Fibroblast of peridontal ligament (primary cell): ENCODE measurements around the gene TMEM184A.

Experiments
- DNase-seq: peaks from one replicate; pipeline ENCODE4 v3.0.0-alpha.2; 2010; ENCODE audit errors: extremely low read depth

TMEM184A gene

GRCh38 chr7:1555813-1556543, at the start of gene TMEM184A:
TSS of gene TMEM184A (minus strand) at chr7:1556205. CDS start at chr7:1555484, 721 bp downstream.
- DNase-seq = no peak

- no peak for DNase-seq
These were observed 48.4 kb upstream of the TMEM184A start for GRCh38 chr7:1604383-1604782.

GRCh38 chr7:1603346-1604225, 47.6 kb upstream of the TMEM184A start:
- no peak for DNase-seq

GRCh38 chr7:1602386-1602785, 46.4 kb upstream of the TMEM184A start:
- DNase-seq = no peak

- DNase-seq = no peak
These were observed 46.0 kb upstream of the TMEM184A start for GRCh38 chr7:1601956-1602355.

- DNase-seq = no peak
These were observed 43.8 kb upstream of the TMEM184A start for GRCh38 chr7:1599640-1600395.

GRCh38 chr7:1598961-1599639, 43.1 kb upstream of the TMEM184A start:
- no peak for DNase-seq

- DNase-seq = no peak
These were observed 42.3 kb upstream of the TMEM184A start for GRCh38 chr7:1598286-1598685.

- DNase-seq = no peak
These were observed 41.8 kb upstream of the TMEM184A start for GRCh38 chr7:1597791-1598190.

- no peak for DNase-seq
These were observed 41.2 kb upstream of the TMEM184A start for GRCh38 chr7:1597066-1597760.

- no peak for DNase-seq
These were observed 40.4 kb upstream of the TMEM184A start for GRCh38 chr7:1596181-1597043.

GRCh38 chr7:1595636-1596035, 39.6 kb upstream of the TMEM184A start:
- no peak for DNase-seq

- DNase-seq = no peak
These were observed 39.0 kb upstream of the TMEM184A start for GRCh38 chr7:1595027-1595426.

GRCh38 chr7:1593904-1594421, 38.0 kb upstream of the TMEM184A start:
- DNase-seq = no peak

GRCh38 chr7:1593091-1593866, 37.3 kb upstream of the TMEM184A start:
- DNase-seq = no peak

GRCh38 chr7:1592299-1592871, 36.4 kb upstream of the TMEM184A start:
- DNase-seq = no peak

GRCh38 chr7:1591876-1592275, 35.9 kb upstream of the TMEM184A start:
- DNase-seq = no peak

GRCh38 chr7:1591396-1591795, 35.4 kb upstream of the TMEM184A start:
- no peak for DNase-seq

- DNase-seq = no peak
These were observed 34.9 kb upstream of the TMEM184A start for GRCh38 chr7:1590887-1591286.
